Lower lobe of right lung (tissue), 2 donors: Measurements from ENCODE around the gene CLEC2B. TPM values are rescaled to one million over a fixed set of nuclear protein-coding genes. Genes with fewer than 3 reads are reported as not detected.

Source experiments
- ATAC-seq, 2 donors: fragments of 200-7000 bp; cut with Tn5 transposase; one replicate each; pipeline ENCODE4 v1.9.1; 2020 to 2022; ENCODE audit warnings: mild to moderate bottlenecking in 2 of 2, moderate library complexity in 2 of 2
- DNase-seq: peaks from one replicate; pipeline ENCODE4 v3.0.0-alpha.2; 2020
- H3K27ac ChIP-seq: fragments of 200-600 bp; one replicate; pipeline ENCODE4 v1.8.0; 2022
- H3K27me3 ChIP-seq: fragments of 200-600 bp; one replicate; pipeline ENCODE4 v1.8.0; 2022; ENCODE audit warnings: low read depth
- H3K36me3 ChIP-seq: fragments of 200-600 bp; one replicate; pipeline ENCODE4 v1.8.0; 2022; ENCODE audit warnings: mild to moderate bottlenecking
- H3K4me1 ChIP-seq: fragments of 200-600 bp; one replicate; pipeline ENCODE4 v1.8.0; 2022
- H3K4me3 ChIP-seq: fragments of 200-600 bp; one replicate; pipeline ENCODE4 v1.8.0; 2022; ENCODE audit warnings: mild to moderate bottlenecking
- H3K9me3 ChIP-seq: fragments of 200-600 bp; one replicate; pipeline ENCODE4 v1.8.0; 2022
- intact Hi-C: fragments of 100-400 bp; cut with DNase I; formaldehyde crosslinking; loops from one replicate; pipeline ENCODE4 v1.11.0; 2022
- total RNA-seq: library from RNA; stranded (reverse); fragmentation: NEBNext Ultra II Directional; extraction: Animal tissue kit (Norgen Biotek cat#: 25700); gene quantifications from one replicate; pipeline ENCODE4 v1.2.1, GENCODE V29; 2021
- TF ChIP-seq, protein P1 (sequence below): fragments of 200-600 bp; IDR thresholded peaks from one replicate; pipeline ENCODE4 v1.8.0; 2022; ENCODE audit warnings: antibody characterized with exemption, mild to moderate bottlenecking
- donor health status: DM: no; HTN: yes; CAD: no; lungs with severe emphysema.

The CLEC2B gene
- total RNA-seq, 1 donor from 2014 or later, result 24.8 TPM

DNA sequence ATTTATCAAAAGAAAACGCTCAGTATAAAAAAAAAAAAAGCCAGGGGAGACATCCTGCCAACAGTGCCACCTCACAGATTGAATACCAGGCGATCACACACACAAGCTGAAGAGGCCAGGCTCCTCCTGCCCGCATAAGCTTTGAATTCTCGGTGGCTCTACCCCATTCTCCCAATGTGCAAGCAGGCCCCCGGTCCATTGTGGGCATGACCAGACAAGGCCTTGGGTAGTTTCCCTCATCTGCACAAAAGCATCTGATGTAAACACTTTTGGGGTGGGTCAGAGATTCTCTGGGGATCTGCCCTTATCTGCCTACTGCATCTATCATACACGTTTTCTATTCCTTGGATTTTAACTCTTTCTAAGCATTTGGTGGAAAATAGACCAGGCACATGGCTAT is 28.4 kb upstream of the CLEC2B start:
- H3K27ac ChIP-seq, result no peak overlapping the region
- H3K27me3 ChIP-seq, result no peaks in the 10 kb centered on the region
- ATAC-seq, result no peak
- peaks cover 4% of the 10 kb centered on the region for H3K9me3 ChIP-seq
- intact Hi-C loops, result no loop called here
- H3K4me3 ChIP-seq, result no peak overlapping the region
- DNase-seq, result no peak
- H3K36me3 ChIP-seq, result no peaks in the 10 kb centered on the region
- TF ChIP-seq, protein P1, sequence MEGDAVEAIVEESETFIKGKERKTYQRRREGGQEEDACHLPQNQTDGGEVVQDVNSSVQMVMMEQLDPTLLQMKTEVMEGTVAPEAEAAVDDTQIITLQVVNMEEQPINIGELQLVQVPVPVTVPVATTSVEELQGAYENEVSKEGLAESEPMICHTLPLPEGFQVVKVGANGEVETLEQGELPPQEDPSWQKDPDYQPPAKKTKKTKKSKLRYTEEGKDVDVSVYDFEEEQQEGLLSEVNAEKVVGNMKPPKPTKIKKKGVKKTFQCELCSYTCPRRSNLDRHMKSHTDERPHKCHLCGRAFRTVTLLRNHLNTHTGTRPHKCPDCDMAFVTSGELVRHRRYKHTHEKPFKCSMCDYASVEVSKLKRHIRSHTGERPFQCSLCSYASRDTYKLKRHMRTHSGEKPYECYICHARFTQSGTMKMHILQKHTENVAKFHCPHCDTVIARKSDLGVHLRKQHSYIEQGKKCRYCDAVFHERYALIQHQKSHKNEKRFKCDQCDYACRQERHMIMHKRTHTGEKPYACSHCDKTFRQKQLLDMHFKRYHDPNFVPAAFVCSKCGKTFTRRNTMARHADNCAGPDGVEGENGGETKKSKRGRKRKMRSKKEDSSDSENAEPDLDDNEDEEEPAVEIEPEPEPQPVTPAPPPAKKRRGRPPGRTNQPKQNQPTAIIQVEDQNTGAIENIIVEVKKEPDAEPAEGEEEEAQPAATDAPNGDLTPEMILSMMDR, result no peak
- no peaks in the 10 kb centered on the region for H3K4me1 ChIP-seq

- no peak for DNase-seq
- Histone ChIP-seq H3K36me3 (no peaks in the 10 kb centered on the region), H3K27ac (no peak overlapping the region), H3K27me3 (no peaks in the 10 kb centered on the region), H3K4me3 (no peak overlapping the region), H3K9me3 (no peaks in the 10 kb centered on the region), H3K4me1 (no peaks in the 10 kb centered on the region)
- intact Hi-C loops, result no loop called here
- ATAC-seq, result no peak
- TF ChIP-seq, protein P1, result no peak
Observed at GRCh38 chr12:9895215-9895971, 26.2 kb upstream of the CLEC2B start.

- ATAC-seq, result no peak
- Histone ChIP-seq H3K27ac (no peak overlapping the region), H3K4me1 (no peaks in the 10 kb centered on the region), H3K36me3 (no peaks in the 10 kb centered on the region), H3K9me3 (no peaks in the 10 kb centered on the region), H3K4me3 (no peak overlapping the region), H3K27me3 (no peaks in the 10 kb centered on the region)
- no peak for DNase-seq
- intact Hi-C loops, result no loop called here
- TF ChIP-seq, protein P1, result no peak
Observed at GRCh38 chr12:9888665-9889273, 19.6 kb upstream of the CLEC2B start.

DNA sequence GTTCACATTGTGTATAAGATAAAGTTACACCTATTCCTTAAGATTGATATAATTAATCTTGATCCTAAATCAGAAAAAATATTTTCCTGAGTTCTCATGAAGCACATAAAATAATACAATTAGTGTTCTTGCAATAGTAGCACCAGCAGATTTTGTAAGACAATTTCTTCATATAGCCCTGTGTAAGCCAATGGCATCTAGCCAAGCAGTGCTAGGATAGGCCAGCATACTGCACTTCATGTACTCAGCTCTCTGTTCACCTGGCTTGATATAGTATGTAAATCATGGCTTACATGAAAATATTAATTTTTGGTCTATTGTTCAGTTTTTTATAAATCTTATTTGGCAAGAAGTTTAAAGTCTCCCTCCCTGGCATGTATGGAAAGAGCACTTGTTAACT is 14.0 kb upstream of the CLEC2B start:
- intact Hi-C loops, result no loop called here
- H3K27me3 ChIP-seq, result no peaks in the 10 kb centered on the region
- no peaks in the 10 kb centered on the region for H3K9me3 ChIP-seq
- H3K4me3 ChIP-seq, result no peak overlapping the region
- no peak overlapping the region for H3K27ac ChIP-seq
- no peaks in the 10 kb centered on the region for H3K4me1 ChIP-seq
- H3K36me3 ChIP-seq, result no peaks in the 10 kb centered on the region
- DNase-seq (no peak), ATAC-seq (no peak)
- TF ChIP-seq, protein P1, result no peak

DNA sequence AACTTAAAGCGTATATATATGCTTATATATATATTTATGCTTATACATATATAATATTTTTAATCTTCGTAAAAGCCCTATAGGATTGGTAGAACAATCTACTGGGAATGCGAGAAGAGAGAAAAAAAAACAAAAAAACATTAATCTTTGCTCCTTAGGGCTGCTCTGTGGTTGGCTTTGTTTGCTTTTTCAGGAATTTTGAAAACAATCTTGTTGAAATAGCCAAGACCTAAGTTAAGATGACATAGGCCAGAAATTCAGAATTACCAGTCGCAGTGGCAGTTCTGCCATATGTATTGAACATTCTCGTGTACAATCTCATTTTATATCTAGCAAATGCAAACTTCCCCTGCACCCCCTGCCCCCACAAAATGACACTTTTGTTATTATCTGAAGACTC is 12.8 kb upstream of the CLEC2B start:
- TF ChIP-seq, protein P1, result no peak
- Histone ChIP-seq H3K36me3 (no peaks in the 10 kb centered on the region), H3K4me3 (no peak overlapping the region), H3K27me3 (no peaks in the 10 kb centered on the region), H3K9me3 (no peaks in the 10 kb centered on the region), H3K4me1 (no peaks in the 10 kb centered on the region), H3K27ac (no peak overlapping the region)
- ATAC-seq (no peak), DNase-seq (no peak)
- intact Hi-C loops, result no loop called here
